GM23338 (cell line): ENCODE data around the gene RASGRP1. TPM values are rescaled to one million over a fixed set of nuclear protein-coding genes. Genes with fewer than 3 reads are reported as not detected.
A peak's percentile ranks its signal among the peaks of the same experiment; 100 is the strongest.

Experiments
- ATAC-seq: fragments of 200-7000 bp; cut with Tn5 transposase; 3 replicates; pipeline ENCODE4 v1.9.1; 2020
- DNase-seq: peaks from one replicate; pipeline ENCODE4 v3.0.0-alpha.2; 2015; ENCODE audit warnings: low spot score
- H2AFZ ChIP-seq: fragments of 200-600 bp; sonication (generic); 2 replicates; pipeline ENCODE4 v1.8.0; 2016; ENCODE audit warnings: antibody characterized with exemption, mild to moderate bottlenecking, moderate library complexity
- H3F3A ChIP-seq: fragments of 200-600 bp; sonication (generic); replicated peaks from 2 replicates; pipeline ENCODE4 v1.8.0; 2017; ENCODE audit warnings: antibody characterized with exemption, mixed run types, low read depth
- H3K27ac ChIP-seq: fragments of 200-600 bp; sonication (generic); 2 replicates; pipeline ENCODE4 v1.6.1; 2016; ENCODE audit warnings: low read depth
- H3K27me3 ChIP-seq: fragments of 200-600 bp; sonication (generic); 2 replicates; pipeline ENCODE4 v1.8.0; 2016; ENCODE audit warnings: mild to moderate bottlenecking, mixed run types, moderate library complexity; ENCODE audit not compliant: insufficient read depth
- H3K36me3 ChIP-seq: fragments of 200-600 bp; sonication (generic); 2 replicates; pipeline ENCODE4 v1.8.0; 2016; ENCODE audit warnings: mild to moderate bottlenecking; ENCODE audit not compliant: insufficient read depth
- H3K4me1 ChIP-seq: fragments of 200-600 bp; sonication (generic); 2 replicates; pipeline ENCODE4 v1.8.0; 2016; ENCODE audit warnings: mild to moderate bottlenecking, moderate library complexity; ENCODE audit not compliant: insufficient read depth
- H3K4me2 ChIP-seq: fragments of 200-600 bp; sonication (generic); 2 replicates; pipeline ENCODE4 v1.7.1; 2017; ENCODE audit warnings: mixed run types
- H3K4me3 ChIP-seq: fragments of 200-600 bp; sonication (generic); 2 replicates; pipeline ENCODE4 v1.6.1; 2016; ENCODE audit warnings: mixed run types
- H3K79me2 ChIP-seq: fragments of 200-600 bp; sonication (generic); replicated peaks from 2 replicates; pipeline ENCODE4 v1.8.0; 2017; ENCODE audit warnings: mild to moderate bottlenecking; ENCODE audit not compliant: insufficient read depth
- H3K9me2 ChIP-seq: fragments of 200-600 bp; sonication (generic); 2 replicates; pipeline ENCODE4 v1.8.0; 2017; ENCODE audit not compliant: insufficient read depth
- H4K20me1 ChIP-seq: fragments of 200-600 bp; sonication (generic); replicated peaks from 2 replicates; pipeline ENCODE4 v1.8.0; 2017; ENCODE audit warnings: mild to moderate bottlenecking; ENCODE audit not compliant: insufficient read depth
- H3K27ac Mint-ChIP-seq: 2 replicates; pipeline ENCODE4 v1.8.0; 2020; ENCODE audit warnings: inconsistent platforms, mild to moderate bottlenecking, moderate library complexity, mixed read lengths
- H3K27me3 Mint-ChIP-seq: 3 replicates; pipeline ENCODE4 v1.8.0; 2022; ENCODE audit warnings: low read depth, mild to moderate bottlenecking, moderate library complexity, mixed read lengths, inconsistent platforms; ENCODE audit not compliant: insufficient read depth, poor library complexity
- H3K36me3 Mint-ChIP-seq: 3 replicates; pipeline ENCODE4 v1.8.0; 2021; ENCODE audit warnings: low read depth, mild to moderate bottlenecking, inconsistent platforms, moderate library complexity, mixed read lengths
- H3K4me1 Mint-ChIP-seq: 3 replicates; pipeline ENCODE4 v1.8.0; 2020; ENCODE audit warnings: mild to moderate bottlenecking, inconsistent platforms, mixed read lengths
- H3K4me3 Mint-ChIP-seq: 3 replicates; pipeline ENCODE4 v1.8.0; 2021; ENCODE audit warnings: moderate library complexity, mild to moderate bottlenecking, inconsistent platforms, mixed read lengths
- H3K9me3 Mint-ChIP-seq: 3 replicates; pipeline ENCODE4 v1.8.0; 2020; ENCODE audit warnings: moderate library complexity, mild to moderate bottlenecking, inconsistent platforms, mixed read lengths
- CREB1 ChIP-seq: fragments of 250-450 bp; sonication (Bioruptor Pico); IDR thresholded peaks from 2 replicates; pipeline ENCODE4 v1.5.0; 2020; ENCODE audit warnings: low read depth, mild to moderate bottlenecking, moderate library complexity
- EZH2 ChIP-seq: fragments of 200-600 bp; sonication (generic); IDR thresholded peaks from one replicate; pipeline ENCODE4 v1.8.0; 2017; ENCODE audit warnings: antibody characterized with exemption, mild to moderate bottlenecking, low read depth; ENCODE audit not compliant: unreplicated experiment
- EZH2phosphoT487 ChIP-seq: fragments of 200-600 bp; sonication (generic); IDR thresholded peaks from one replicate; pipeline ENCODE4 v1.8.1; 2018; ENCODE audit warnings: antibody characterized with exemption; ENCODE audit not compliant: unreplicated experiment
- JUNB ChIP-seq: IDR thresholded peaks from one replicate; pipeline ENCODE4 v1.6.1; 2016; ENCODE audit warnings: antibody characterized with exemption; ENCODE audit not compliant: unreplicated experiment
- POLR2AphosphoS5 ChIP-seq: IDR thresholded peaks from 2 replicates; pipeline ENCODE4 v1.6.1; 2016; ENCODE audit warnings: antibody characterized with exemption, low read depth
- ZNF114 ChIP-seq: fragments of 250-450 bp; sonication (Bioruptor Pico); IDR thresholded peaks from 2 replicates; pipeline ENCODE4 v1.5.0; 2020; ENCODE audit warnings: mild to moderate bottlenecking, moderate library complexity
- ZNF331 ChIP-seq: fragments of 250-450 bp; sonication (Bioruptor Pico); IDR thresholded peaks from 2 replicates; pipeline ENCODE4 v1.5.0; 2020; ENCODE audit warnings: low read depth, mild to moderate bottlenecking, moderate library complexity
- polyA plus RNA-seq: library from polyadenylated mRNA; unstranded; fragments of >200 nt; fragmentation: Nextera tagmentation; extraction: Ambion mirVana; gene quantifications from 2 replicates; pipeline ENCODE4 v1.2.1, GENCODE V29; 2016
- total RNA-seq: library from RNA; depleted of rRNA; stranded (reverse); fragments of >200 nt; shearing (Covaris generic); gene quantifications from 2 replicates; pipeline ENCODE4 v1.2.3, GENCODE V29; 2014
- TF ChIP-seq, protein P1 (sequence below): IDR thresholded peaks from one replicate; pipeline ENCODE4 v1.6.1; 2018; ENCODE audit warnings: antibody characterized with exemption; ENCODE audit not compliant: unreplicated experiment
- TF ChIP-seq, protein P2 (sequence below): IDR thresholded peaks from 2 replicates; pipeline ENCODE4 v1.6.1; 2016; ENCODE audit warnings: antibody characterized with exemption
- TF ChIP-seq, protein P3 (sequence below), 2 experiments: fragments of 200-600 bp in 1 of 2; sonication (generic) in 1 of 2; conservative IDR thresholded peaks; 2 replicates each; pipeline versions ENCODE4 v1.5.1 to v1.6.1; 2016 to 2017; ENCODE audit warnings: antibody characterized with exemption in 2 of 2, low read depth in 2 of 2, mild to moderate bottlenecking in 2 of 2, moderate library complexity in 1 of 2

Gene RASGRP1
- total and polyA plus RNA-seq, 2 experiments from 2014 or later = 1.1 to 1.2 TPM

DNA sequence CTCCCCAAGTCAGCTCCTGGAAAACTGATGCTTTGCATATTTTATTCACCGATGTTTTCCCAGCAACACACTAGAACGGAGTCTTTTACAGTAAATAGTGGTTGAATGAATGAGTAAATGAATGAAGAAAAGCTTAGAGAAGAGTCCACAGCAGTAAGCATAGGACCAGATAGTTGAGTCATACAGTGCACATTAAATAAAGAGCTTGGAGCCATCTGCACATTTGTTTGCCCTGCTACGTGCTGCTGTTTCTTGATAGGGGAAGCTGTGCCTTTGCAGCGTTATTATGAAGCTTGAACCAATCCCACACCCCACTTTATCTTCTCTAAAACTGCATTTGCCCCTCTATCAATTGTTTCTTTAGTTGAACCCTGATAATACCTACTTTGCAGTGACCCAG, 109.5 kb downstream of the RASGRP1 start (continued):
- TF ChIP-seq, protein P1, sequence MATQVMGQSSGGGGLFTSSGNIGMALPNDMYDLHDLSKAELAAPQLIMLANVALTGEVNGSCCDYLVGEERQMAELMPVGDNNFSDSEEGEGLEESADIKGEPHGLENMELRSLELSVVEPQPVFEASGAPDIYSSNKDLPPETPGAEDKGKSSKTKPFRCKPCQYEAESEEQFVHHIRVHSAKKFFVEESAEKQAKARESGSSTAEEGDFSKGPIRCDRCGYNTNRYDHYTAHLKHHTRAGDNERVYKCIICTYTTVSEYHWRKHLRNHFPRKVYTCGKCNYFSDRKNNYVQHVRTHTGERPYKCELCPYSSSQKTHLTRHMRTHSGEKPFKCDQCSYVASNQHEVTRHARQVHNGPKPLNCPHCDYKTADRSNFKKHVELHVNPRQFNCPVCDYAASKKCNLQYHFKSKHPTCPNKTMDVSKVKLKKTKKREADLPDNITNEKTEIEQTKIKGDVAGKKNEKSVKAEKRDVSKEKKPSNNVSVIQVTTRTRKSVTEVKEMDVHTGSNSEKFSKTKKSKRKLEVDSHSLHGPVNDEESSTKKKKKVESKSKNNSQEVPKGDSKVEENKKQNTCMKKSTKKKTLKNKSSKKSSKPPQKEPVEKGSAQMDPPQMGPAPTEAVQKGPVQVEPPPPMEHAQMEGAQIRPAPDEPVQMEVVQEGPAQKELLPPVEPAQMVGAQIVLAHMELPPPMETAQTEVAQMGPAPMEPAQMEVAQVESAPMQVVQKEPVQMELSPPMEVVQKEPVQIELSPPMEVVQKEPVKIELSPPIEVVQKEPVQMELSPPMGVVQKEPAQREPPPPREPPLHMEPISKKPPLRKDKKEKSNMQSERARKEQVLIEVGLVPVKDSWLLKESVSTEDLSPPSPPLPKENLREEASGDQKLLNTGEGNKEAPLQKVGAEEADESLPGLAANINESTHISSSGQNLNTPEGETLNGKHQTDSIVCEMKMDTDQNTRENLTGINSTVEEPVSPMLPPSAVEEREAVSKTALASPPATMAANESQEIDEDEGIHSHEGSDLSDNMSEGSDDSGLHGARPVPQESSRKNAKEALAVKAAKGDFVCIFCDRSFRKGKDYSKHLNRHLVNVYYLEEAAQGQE = no peak
- TF ChIP-seq POLR2AphosphoS5 = no peak
- TF ChIP-seq CREB1 (CRISPR knock-in tag) = no peak
- TF ChIP-seq EZH2 = no peak

DNA sequence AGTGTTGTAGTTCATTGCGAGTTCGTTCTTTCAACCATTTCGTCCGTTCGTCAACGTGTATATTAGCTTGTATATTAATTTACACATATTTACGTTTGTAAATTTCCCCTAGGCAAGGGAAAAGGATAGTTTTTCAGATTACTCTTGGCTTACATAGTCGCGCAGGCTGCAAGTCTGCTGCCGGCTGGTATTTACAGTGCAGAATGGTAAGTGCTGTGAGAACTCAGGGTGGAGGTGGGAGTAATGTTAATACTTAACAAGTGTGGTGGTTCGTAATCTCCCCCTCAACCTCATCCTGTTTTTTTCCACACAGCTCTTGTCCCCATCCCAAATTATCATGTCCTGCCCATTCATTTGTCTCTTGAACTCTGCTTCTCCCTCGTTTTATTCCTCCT, 109.9 kb downstream of the RASGRP1 start:
- Histone ChIP-seq H4K20me1 (no peaks in the 10 kb centered on the region), H3K79me2 (peaks cover 52% of the 10 kb centered on the region), H2AFZ (peak overlapping the region; percentile 81), H3K4me3 (peak overlapping the region; percentile 74), H3K27ac (peak overlapping the region; percentile 99), H3K4me1 (peaks cover 7% of the 10 kb centered on the region; the same call in 1 of the 2 replicates), H3K27me3 (no peaks in the 10 kb centered on the region), H3F3A (no peaks in the 10 kb centered on the region), H3K9me2 (no peaks in the 10 kb centered on the region), H3K4me2 (peak overlapping the region; percentile 92), H3K36me3 (no peaks in the 10 kb centered on the region)
- peaks cover 7% of the 10 kb centered on the region for H3K27me3 Mint-ChIP-seq
- no peak for DNase-seq
- H3K9me3 Mint-ChIP-seq = no peaks in the 10 kb centered on the region
- peak; percentile 16 for ATAC-seq
- peaks cover 2% of the 10 kb centered on the region; the same call in 2 of the 3 replicates for H3K36me3 Mint-ChIP-seq
- H3K4me1 Mint-ChIP-seq = peaks cover 3% of the 10 kb centered on the region
- H3K27ac Mint-ChIP-seq = peak overlapping the region; percentile 99
- H3K4me3 Mint-ChIP-seq = peak overlapping the region; percentile 90
- TF ChIP-seq EZH2 (no peak), ZNF114 (CRISPR knock-in tag) (no peak), POLR2AphosphoS5 (no peak), CREB1 (CRISPR knock-in tag) (no peak), JUNB (no peak), EZH2phosphoT487 (no peak), ZNF331 (CRISPR knock-in tag) (no peak)
- TF ChIP-seq, protein P2, sequence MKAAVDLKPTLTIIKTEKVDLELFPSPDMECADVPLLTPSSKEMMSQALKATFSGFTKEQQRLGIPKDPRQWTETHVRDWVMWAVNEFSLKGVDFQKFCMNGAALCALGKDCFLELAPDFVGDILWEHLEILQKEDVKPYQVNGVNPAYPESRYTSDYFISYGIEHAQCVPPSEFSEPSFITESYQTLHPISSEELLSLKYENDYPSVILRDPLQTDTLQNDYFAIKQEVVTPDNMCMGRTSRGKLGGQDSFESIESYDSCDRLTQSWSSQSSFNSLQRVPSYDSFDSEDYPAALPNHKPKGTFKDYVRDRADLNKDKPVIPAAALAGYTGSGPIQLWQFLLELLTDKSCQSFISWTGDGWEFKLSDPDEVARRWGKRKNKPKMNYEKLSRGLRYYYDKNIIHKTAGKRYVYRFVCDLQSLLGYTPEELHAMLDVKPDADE = no peak
- TF ChIP-seq, protein P1 = no peak
- TF ChIP-seq, protein P3, sequence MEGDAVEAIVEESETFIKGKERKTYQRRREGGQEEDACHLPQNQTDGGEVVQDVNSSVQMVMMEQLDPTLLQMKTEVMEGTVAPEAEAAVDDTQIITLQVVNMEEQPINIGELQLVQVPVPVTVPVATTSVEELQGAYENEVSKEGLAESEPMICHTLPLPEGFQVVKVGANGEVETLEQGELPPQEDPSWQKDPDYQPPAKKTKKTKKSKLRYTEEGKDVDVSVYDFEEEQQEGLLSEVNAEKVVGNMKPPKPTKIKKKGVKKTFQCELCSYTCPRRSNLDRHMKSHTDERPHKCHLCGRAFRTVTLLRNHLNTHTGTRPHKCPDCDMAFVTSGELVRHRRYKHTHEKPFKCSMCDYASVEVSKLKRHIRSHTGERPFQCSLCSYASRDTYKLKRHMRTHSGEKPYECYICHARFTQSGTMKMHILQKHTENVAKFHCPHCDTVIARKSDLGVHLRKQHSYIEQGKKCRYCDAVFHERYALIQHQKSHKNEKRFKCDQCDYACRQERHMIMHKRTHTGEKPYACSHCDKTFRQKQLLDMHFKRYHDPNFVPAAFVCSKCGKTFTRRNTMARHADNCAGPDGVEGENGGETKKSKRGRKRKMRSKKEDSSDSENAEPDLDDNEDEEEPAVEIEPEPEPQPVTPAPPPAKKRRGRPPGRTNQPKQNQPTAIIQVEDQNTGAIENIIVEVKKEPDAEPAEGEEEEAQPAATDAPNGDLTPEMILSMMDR (conservative IDR thresholded peaks at IDR 0.05; ENCODE audit: low read depth in 2 of 2) = no peak
